ENCODE results near the gene FKBP11. TPM values are rescaled to one million over a fixed set of nuclear protein-coding genes. Genes with fewer than 3 reads are reported as not detected.

The FKBP11 gene
- total RNA-seq, 1 donor from 2014 or later, result 14.8 TPM

GRCh38 chr12:48947727-48948126 lies 22.4 kb upstream of the FKBP11 start:
- no peak for DNase-seq (ENCODE audit: low read depth)
- H3K36me3 ChIP-seq (ENCODE audit: control insufficient read depth, insufficient read depth, low read length), result peaks cover 2% of the 10 kb centered on the region
- H3K27me3 ChIP-seq (ENCODE audit: control insufficient read depth, insufficient read depth, low read length), result no peaks in the 10 kb centered on the region
- H3K4me3 ChIP-seq (ENCODE audit: low read depth, low read length), result no peak overlapping the region
- TF ChIP-seq CTCF (IDR thresholded peaks at IDR 0.05; ENCODE audit: insufficient read depth, low read length, poor library complexity, severe bottlenecking), result no peak

- no peak for DNase-seq (ENCODE audit: low read depth)
- no peak overlapping the region for H3K4me3 ChIP-seq (ENCODE audit: low read depth, low read length)
- no peak for TF ChIP-seq CTCF (IDR thresholded peaks at IDR 0.05; ENCODE audit: insufficient read depth, low read length, poor library complexity, severe bottlenecking)
- H3K27me3 ChIP-seq (ENCODE audit: control insufficient read depth, insufficient read depth, low read length), result no peaks in the 10 kb centered on the region
- H3K36me3 ChIP-seq (ENCODE audit: control insufficient read depth, insufficient read depth, low read length), result no peaks in the 10 kb centered on the region
Observed at GRCh38 chr12:48946943-48947342, 21.7 kb upstream of the FKBP11 start.

GRCh38 chr12:48946205-48946604 lies 20.9 kb upstream of the FKBP11 start:
- TF ChIP-seq CTCF (IDR thresholded peaks at IDR 0.05; ENCODE audit: insufficient read depth, low read length, poor library complexity, severe bottlenecking), result no peak
- Histone ChIP-seq H3K36me3 (ENCODE audit: control insufficient read depth, insufficient read depth, low read length) (no peaks in the 10 kb centered on the region), H3K4me3 (ENCODE audit: low read depth, low read length) (no peak overlapping the region), H3K27me3 (ENCODE audit: control insufficient read depth, insufficient read depth, low read length) (no peaks in the 10 kb centered on the region)
- DNase-seq (ENCODE audit: low read depth), result no peak

GRCh38 chr12:48943221-48943620 lies 17.9 kb upstream of the FKBP11 start:
- TF ChIP-seq CTCF (IDR thresholded peaks at IDR 0.05; ENCODE audit: insufficient read depth, low read length, poor library complexity, severe bottlenecking), result no peak
- Histone ChIP-seq H3K4me3 (ENCODE audit: low read depth, low read length) (no peak overlapping the region), H3K36me3 (ENCODE audit: control insufficient read depth, insufficient read depth, low read length) (peaks cover 2% of the 10 kb centered on the region), H3K27me3 (ENCODE audit: control insufficient read depth, insufficient read depth, low read length) (no peaks in the 10 kb centered on the region)
- DNase-seq (ENCODE audit: low read depth), result no peak

- H3K4me3 ChIP-seq (ENCODE audit: low read depth, low read length), result no peak overlapping the region
- H3K27me3 ChIP-seq (ENCODE audit: control insufficient read depth, insufficient read depth, low read length), result no peaks in the 10 kb centered on the region
- no peak for TF ChIP-seq CTCF (IDR thresholded peaks at IDR 0.05; ENCODE audit: insufficient read depth, low read length, poor library complexity, severe bottlenecking)
- DNase-seq (ENCODE audit: low read depth), result no peak
- peaks cover 3% of the 10 kb centered on the region for H3K36me3 ChIP-seq (ENCODE audit: control insufficient read depth, insufficient read depth, low read length)
Observed at GRCh38 chr12:48940181-48940580, 14.9 kb upstream of the FKBP11 start.

- Histone ChIP-seq H3K27me3 (ENCODE audit: control insufficient read depth, insufficient read depth, low read length) (no peaks in the 10 kb centered on the region), H3K4me3 (ENCODE audit: low read depth, low read length) (no peak overlapping the region), H3K36me3 (ENCODE audit: control insufficient read depth, insufficient read depth, low read length) (peaks cover 3% of the 10 kb centered on the region)
- no peak for DNase-seq (ENCODE audit: low read depth)
- TF ChIP-seq CTCF (IDR thresholded peaks at IDR 0.05; ENCODE audit: insufficient read depth, low read length, poor library complexity, severe bottlenecking), result no peak
Observed at GRCh38 chr12:48938805-48939204, 13.5 kb upstream of the FKBP11 start.
